KG1 (cell line): ENCODE measurements around the gene FOLR3.
"Not testable (repeated sequence)": the region's sequence is repeated elsewhere in the genome, so short reads cannot be mapped to it uniquely, and the experiment has no call there.

Source experiments
- DNase-seq: peaks from one replicate; lab custom pipeline; 2025; lab: John Stamatoyannopoulos, UW

Gene FOLR3

GRCh38 chr11:72123117-72123653, 12.3 kb upstream of the FOLR3 start:
- DNase-seq, result no peak

GRCh38 chr11:72124046-72124445, 11.5 kb upstream of the FOLR3 start:
- no peak for DNase-seq

GRCh38 chr11:72125956-72126355, 9.6 kb upstream of the FOLR3 start:
- no peak for DNase-seq

GRCh38 chr11:72127923-72128322, 7.6 kb upstream of the FOLR3 start:
- no peak for DNase-seq

DNA sequence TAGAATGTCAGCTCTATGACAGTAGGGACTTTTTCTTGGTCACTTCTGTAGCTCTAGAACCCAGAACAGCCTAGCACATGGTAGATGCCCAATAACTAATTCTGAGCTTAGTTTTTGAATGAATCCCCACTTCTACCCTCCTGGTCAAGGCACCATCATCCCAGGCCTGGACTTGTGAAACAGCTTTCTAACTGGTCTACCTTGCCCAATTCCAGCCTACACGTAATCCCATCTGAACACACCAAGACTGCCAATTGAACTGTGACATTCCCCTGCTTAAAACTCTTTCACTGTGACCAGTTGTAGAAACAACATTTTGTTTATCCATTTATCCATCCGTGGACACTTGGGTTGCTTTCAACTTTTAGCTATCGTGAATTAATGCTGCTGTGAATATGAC, 6.1 kb upstream of the FOLR3 start:
- DNase-seq, result no peak

DNA sequence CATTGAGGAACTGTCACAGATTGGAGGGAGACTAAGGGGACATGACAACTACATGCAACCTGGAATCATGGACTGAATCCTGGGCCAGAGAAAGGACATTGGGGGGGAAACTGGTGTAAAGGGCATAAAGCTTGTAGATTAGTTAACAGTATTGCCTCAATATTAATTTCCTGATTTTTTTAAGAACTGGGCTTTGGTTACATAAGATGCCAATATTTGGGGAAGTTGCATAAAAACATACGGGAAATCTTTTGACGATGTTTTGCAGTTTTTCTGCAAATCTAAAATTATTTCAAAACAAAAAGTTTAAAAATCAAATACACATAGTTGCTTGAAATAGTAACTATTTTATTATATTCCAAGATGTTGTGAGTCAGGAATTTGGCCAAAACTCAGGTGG, 2.9 kb upstream of the FOLR3 start:
- no peak for DNase-seq

- DNase-seq, result no peak
Observed at GRCh38 chr11:72135891-72136683, 562 bp downstream of the FOLR3 start.

- no peak for DNase-seq
Observed at GRCh38 chr11:72136684-72137262, 1.2 kb downstream of the FOLR3 start.

DNA sequence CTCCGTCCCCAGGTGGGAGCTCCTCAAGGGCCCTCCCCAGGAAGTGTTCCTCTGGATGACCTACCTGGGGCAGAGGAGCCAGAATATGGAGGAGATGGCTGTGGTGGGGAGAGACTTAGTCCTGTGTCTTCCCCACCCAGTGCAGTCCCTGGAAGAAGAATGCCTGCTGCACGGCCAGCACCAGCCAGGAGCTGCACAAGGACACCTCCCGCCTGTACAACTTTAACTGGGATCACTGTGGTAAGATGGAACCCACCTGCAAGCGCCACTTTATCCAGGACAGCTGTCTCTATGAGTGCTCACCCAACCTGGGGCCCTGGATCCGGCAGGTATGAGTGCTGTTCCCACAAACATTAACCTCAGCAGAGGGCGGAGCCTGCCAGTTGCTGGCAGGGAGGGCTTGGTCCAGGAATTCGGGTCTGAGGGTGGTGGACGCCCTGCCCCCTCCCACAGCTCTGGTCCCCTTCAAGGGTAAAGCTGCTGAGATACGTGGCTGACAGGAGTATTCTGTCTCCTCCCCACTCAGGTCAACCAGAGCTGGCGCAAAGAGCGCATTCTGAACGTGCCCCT, 3.4 kb downstream of the FOLR3 start:
- no peak for DNase-seq

GRCh38 chr11:72139500-72139899, 4.0 kb downstream of the FOLR3 start:
- DNase-seq, result no peak

GRCh38 chr11:72140661-72141060, 5.1 kb downstream of the FOLR3 start:
- no peak for DNase-seq

GRCh38 chr11:72141066-72141465, 5.5 kb downstream of the FOLR3 start:
- no peak for DNase-seq

DNA sequence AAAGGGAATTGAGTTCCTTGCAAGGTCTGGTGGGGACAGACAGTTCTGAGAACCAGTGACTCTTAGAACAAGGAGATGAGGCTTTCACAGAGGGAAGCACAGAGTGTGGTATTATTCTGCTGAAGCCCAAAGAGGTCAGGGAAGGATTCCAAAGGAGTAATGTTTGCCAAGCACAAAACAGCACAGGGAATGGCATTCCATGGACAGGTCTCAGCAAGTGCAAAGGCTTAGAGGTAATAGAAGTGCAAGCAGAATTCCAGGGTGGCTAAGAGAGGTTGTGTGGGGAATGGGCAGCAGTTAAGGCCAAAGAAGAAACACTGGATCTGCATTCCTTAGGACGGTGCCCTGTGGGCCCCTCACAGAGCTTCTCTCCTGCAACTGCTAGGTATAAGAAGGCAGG, 6.6 kb downstream of the FOLR3 start:
- DNase-seq, result not testable (repeated sequence)

- not testable (repeated sequence) for DNase-seq
Observed at GRCh38 chr11:72142543-72142942, 7.0 kb downstream of the FOLR3 start.

GRCh38 chr11:72144807-72145565, 9.5 kb downstream of the FOLR3 start:
- no peak for DNase-seq

GRCh38 chr11:72146625-72147024, 11.1 kb downstream of the FOLR3 start:
- no peak for DNase-seq

GRCh38 chr11:72150882-72151281, 15.4 kb downstream of the FOLR3 start:
- no peak for DNase-seq

DNA sequence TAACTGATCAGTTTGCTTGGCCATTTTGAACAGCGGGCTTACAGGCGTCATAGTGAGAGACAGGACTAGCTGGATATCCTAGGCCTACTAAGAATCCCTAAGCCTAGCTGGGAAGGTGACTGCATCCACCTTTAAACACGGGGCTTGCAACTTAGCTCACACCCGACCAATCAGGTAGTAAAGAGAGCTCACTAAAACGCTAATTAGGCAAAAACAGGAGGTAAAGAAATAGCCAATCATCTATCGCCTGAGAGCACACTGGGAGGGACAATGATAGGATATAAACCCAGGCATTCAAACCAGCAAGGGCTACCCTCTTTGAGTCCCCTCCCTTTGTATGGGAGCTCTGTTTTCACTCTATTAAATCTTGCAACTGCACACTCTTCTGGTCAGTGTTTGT, 18.3 kb downstream of the FOLR3 start:
- not testable (repeated sequence) for DNase-seq

- no peak for DNase-seq
Observed at GRCh38 chr11:72154816-72155215, 19.3 kb downstream of the FOLR3 start.

GRCh38 chr11:72155751-72156150, 20.2 kb downstream of the FOLR3 start:
- no peak for DNase-seq

DNA sequence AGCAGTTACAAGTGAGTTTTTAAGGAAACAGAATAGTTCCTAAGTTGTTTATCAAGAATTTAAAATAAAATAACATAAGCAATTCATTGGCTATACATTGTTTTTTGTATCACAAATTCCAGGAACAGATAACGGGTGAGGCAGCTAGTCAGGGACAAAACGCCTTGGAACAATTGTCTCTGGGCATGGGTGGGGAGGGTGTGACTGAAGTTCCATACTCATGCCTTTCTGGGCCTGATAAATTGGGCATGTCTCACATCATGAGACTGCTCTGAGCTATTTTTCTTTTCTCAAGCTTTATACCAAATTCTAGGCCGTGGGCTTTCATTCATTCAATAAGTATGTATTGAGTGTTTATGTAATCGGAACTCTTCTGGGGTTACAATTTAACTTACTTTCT, 21.6 kb downstream of the FOLR3 start:
- DNase-seq, result no peak

DNA sequence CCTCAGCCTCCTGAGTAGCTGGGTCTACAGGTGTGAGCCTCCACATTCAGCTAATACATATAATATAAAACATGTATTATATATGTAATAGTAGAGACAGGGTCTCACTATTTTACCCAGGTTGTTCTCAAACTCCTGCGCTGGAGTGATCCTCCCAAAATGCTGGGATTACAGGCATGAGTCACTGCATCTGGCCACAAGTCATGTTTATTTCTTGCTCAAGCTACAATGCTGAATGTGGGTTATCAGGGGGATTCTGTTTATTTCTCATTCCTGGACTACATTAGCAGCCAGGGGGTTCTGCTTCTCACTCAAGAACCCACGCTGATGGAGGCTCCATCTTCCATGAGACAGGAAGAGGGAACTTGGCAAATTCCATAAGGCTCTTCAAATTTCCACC, 24.8 kb downstream of the FOLR3 start:
- no peak for DNase-seq
